CD4-positive, alpha-beta memory T cell (primary cell): ENCODE results near the gene RNF144A. TPM values are rescaled to one million over a fixed set of nuclear protein-coding genes. Genes with fewer than 3 reads are reported as not detected.

ENCODE experiments used
- CTCF ChIA-PET: fragments of 350-600 bp; sonication (Branson Sonifier 250); formaldehyde crosslinking; loops from one replicate; lab custom pipeline; 2021; ENCODE audit warnings: inconsistent platforms; ENCODE audit not compliant: partially characterized antibody; lab: Charles Lee
- POLR2A ChIA-PET: fragments of 350-600 bp; sonication (Branson Sonifier 250); formaldehyde crosslinking; loops from one replicate; lab custom pipeline; 2021; ENCODE audit not compliant: partially characterized antibody; lab: Charles Lee
- DNase-seq, 5 donors: peaks; one replicate each; pipeline versions ENCODE4 v3.0.0 to v3.0.0-alpha.2; 2020 to 2022; ENCODE audit warnings: mixed read lengths in 1 of 5
- H3K27ac ChIP-seq: one replicate; pipeline ENCODE4 v1.7.0; 2013; ENCODE audit warnings: low read depth, low read length
- H3K27me3 ChIP-seq: 2 replicates; pipeline ENCODE4 v1.7.0; 2013; ENCODE audit warnings: mild to moderate bottlenecking, low read length, moderate library complexity; ENCODE audit not compliant: insufficient read depth
- H3K36me3 ChIP-seq: 2 replicates; pipeline ENCODE4 v1.7.0; 2013; ENCODE audit warnings: mild to moderate bottlenecking, low read length, moderate library complexity; ENCODE audit not compliant: insufficient read depth
- H3K4me1 ChIP-seq: 2 replicates; pipeline ENCODE4 v1.7.0; 2013; ENCODE audit warnings: mild to moderate bottlenecking, low read length, moderate library complexity; ENCODE audit not compliant: insufficient read depth
- H3K4me3 ChIP-seq, 2 donors: one replicate each; pipeline ENCODE4 v1.7.0; 2013; ENCODE audit warnings: low read length in 2 of 2, mild to moderate bottlenecking in 1 of 2
- H3K9me3 ChIP-seq, 2 donors: one replicate each; pipeline ENCODE4 v1.7.0; 2013; ENCODE audit warnings: low read length in 2 of 2, control low read depth in 1 of 2; ENCODE audit not compliant: control insufficient read depth in 1 of 2
- H3K27ac Mint-ChIP-seq, 7 donors: one replicate each; pipeline ENCODE4 v1.8.0; 2020 to 2021; ENCODE audit warnings: mixed read lengths in 7 of 7, mild to moderate bottlenecking in 6 of 7, inconsistent platforms in 3 of 7, moderate library complexity in 3 of 7
- H3K27me3 Mint-ChIP-seq, 2 donors: one replicate each; pipeline ENCODE4 v1.8.0; 2020 to 2021; ENCODE audit warnings: mixed read lengths in 2 of 2
- H3K36me3 Mint-ChIP-seq, 2 donors: one replicate each; pipeline ENCODE4 v1.8.0; 2020 to 2021; ENCODE audit warnings: mixed read lengths in 2 of 2, inconsistent platforms in 1 of 2, mild to moderate bottlenecking in 1 of 2
- H3K4me1 Mint-ChIP-seq, 4 donors: one replicate each; pipeline ENCODE4 v1.8.0; 2020 to 2021; ENCODE audit warnings: mixed read lengths in 4 of 4, mild to moderate bottlenecking in 1 of 4
- H3K4me3 Mint-ChIP-seq, 8 donors: one replicate each; pipeline ENCODE4 v1.8.0; 2020 to 2021; ENCODE audit warnings: mixed read lengths in 8 of 8, mild to moderate bottlenecking in 7 of 8, moderate library complexity in 6 of 8, inconsistent platforms in 3 of 8
- H3K9me3 Mint-ChIP-seq, 8 donors: one replicate each; pipeline ENCODE4 v1.8.0; 2020 to 2021; ENCODE audit warnings: mixed read lengths in 8 of 8, mild to moderate bottlenecking in 5 of 8, inconsistent platforms in 3 of 8, moderate library complexity in 1 of 8
- intact Hi-C: fragments of 100-400 bp; cut with micrococcal nuclease; formaldehyde crosslinking; loops from one replicate; pipeline ENCODE4 v1.15.1; 2023
- polyA plus RNA-seq, 2 donors: library from polyadenylated mRNA; unstranded; fragments of 300-500 nt; fragmentation: Illumina TruSeq; gene quantifications; one replicate each; pipeline ENCODE4 v1.2.3, GENCODE V29; 2021
- total RNA-seq, 2 experiments: library from RNA; stranded (reverse); gene quantifications; one replicate each; pipeline ENCODE4 v1.2.3, GENCODE V29; 2021

The RNF144A gene
- total and polyA plus RNA-seq, 4 experiments from 2014 or later = 3.9 to 41.1 (median 23.8) TPM

GRCh38 chr2:6919901-6920742, 2.9 kb downstream of the RNF144A start:
- Histone ChIP-seq H3K36me3 (no peaks in the 10 kb centered on the region), H3K9me3 (no peaks in the 10 kb centered on the region), H3K4me1 (peaks cover 59% of the 10 kb centered on the region), H3K27me3 (no peaks in the 10 kb centered on the region), H3K4me3 (no peak overlapping the region), H3K27ac (no peak overlapping the region)
- H3K9me3 Mint-ChIP-seq = peaks cover 0 to 4% (median 0%) of the 10 kb centered on the region in 8 donors
- intact Hi-C loops = loop anchor here (1.0 kb wide), 1 partner anchor 27 kb away; no protein-coding TSS in a partner anchor
- peak overlapping the region in 3 of 7 donors; percentile 10 to 85 (median 53) for H3K27ac Mint-ChIP-seq
- ChIA-PET CTCF (interaction anchor here (1.3 to 5.5 kb wide), 7 partner anchors 9 to 124 kb away, joined by 4 to 50 read pairs (median 11); no protein-coding TSS in a partner anchor), POLR2A (interaction anchor here (1.0 to 4.9 kb wide), 3 partner anchors 12 to 94 kb away, joined by 3 to 54 read pairs (median 4); no protein-coding TSS in a partner anchor)
- no peak for DNase-seq
- no peaks in the 10 kb centered on the region for H3K27me3 Mint-ChIP-seq
- H3K36me3 Mint-ChIP-seq = peaks cover 5 to 10% of the 10 kb centered on the region in 2 donors
- peaks cover 39 to 79% (median 58%) of the 10 kb centered on the region in 4 donors for H3K4me1 Mint-ChIP-seq
- H3K4me3 Mint-ChIP-seq = peak overlapping the region; percentile 20 to 81 (median 72)

GRCh38 chr2:6920743-6921064, 3.5 kb downstream of the RNF144A start:
- no peak for DNase-seq
- peaks cover 7 to 10% of the 10 kb centered on the region in 2 donors for H3K36me3 Mint-ChIP-seq
- no peak overlapping the region for H3K27ac ChIP-seq
- peaks cover 60% of the 10 kb centered on the region for H3K4me1 ChIP-seq
- H3K27me3 Mint-ChIP-seq = no peaks in the 10 kb centered on the region
- H3K4me3 Mint-ChIP-seq = peak overlapping the region in 2 of 8 donors; percentile 28 to 30
- peak overlapping the region in 2 of 7 donors; percentile 53 to 58 for H3K27ac Mint-ChIP-seq
- no peaks in the 10 kb centered on the region for H3K27me3 ChIP-seq
- H3K36me3 ChIP-seq = no peaks in the 10 kb centered on the region
- H3K9me3 ChIP-seq = no peaks in the 10 kb centered on the region
- H3K4me3 ChIP-seq = no peak overlapping the region
- intact Hi-C loops = no loop called here
- peaks cover 41 to 79% (median 58%) of the 10 kb centered on the region in 4 donors for H3K4me1 Mint-ChIP-seq
- ChIA-PET POLR2A (interaction anchor here (1.1 to 4.9 kb wide), 3 partner anchors 7 to 23 kb away, joined by 3 to 54 read pairs (median 3); no protein-coding TSS in a partner anchor), CTCF (interaction anchor here (0.7 to 5.5 kb wide), 6 partner anchors 9 to 137 kb away, joined by 3 to 50 read pairs (median 10); no protein-coding TSS in a partner anchor)
- peaks cover 0 to 4% (median 0%) of the 10 kb centered on the region in 8 donors for H3K9me3 Mint-ChIP-seq

GRCh38 chr2:6921321-6921922, 4.2 kb downstream of the RNF144A start:
- CTCF ChIA-PET = interaction anchor here (0.7 to 5.5 kb wide), 7 partner anchors 8 to 136 kb away, joined by 3 to 50 read pairs (median 9); no protein-coding TSS in a partner anchor
- H3K9me3 Mint-ChIP-seq = peaks cover 0 to 4% (median 0%) of the 10 kb centered on the region in 8 donors
- peak overlapping the region in 2 of 8 donors; percentile 58 to 74 for H3K4me3 Mint-ChIP-seq
- H3K27ac ChIP-seq = no peak overlapping the region
- POLR2A ChIA-PET = interaction anchor here (0.8 to 4.9 kb wide), 5 partner anchors 8 to 25 kb away, joined by 3 to 54 read pairs (median 3); no protein-coding TSS in a partner anchor
- H3K9me3 ChIP-seq = no peaks in the 10 kb centered on the region
- no peaks in the 10 kb centered on the region for H3K27me3 Mint-ChIP-seq
- H3K36me3 ChIP-seq = no peaks in the 10 kb centered on the region
- no peaks in the 10 kb centered on the region for H3K27me3 ChIP-seq
- H3K4me1 ChIP-seq = peaks cover 65% of the 10 kb centered on the region
- H3K4me3 ChIP-seq = no peak overlapping the region
- peak overlapping the region in 4 of 7 donors; percentile 2 to 73 (median 34) for H3K27ac Mint-ChIP-seq
- intact Hi-C loops = no loop called here
- H3K36me3 Mint-ChIP-seq = peaks cover 9 to 13% of the 10 kb centered on the region in 2 donors
- H3K4me1 Mint-ChIP-seq = peaks cover 42 to 81% (median 63%) of the 10 kb centered on the region in 4 donors
- no peak for DNase-seq

GRCh38 chr2:6922201-6922656, 5.0 kb downstream of the RNF144A start:
- no peak overlapping the region for H3K27ac ChIP-seq
- H3K9me3 ChIP-seq = no peaks in the 10 kb centered on the region
- intact Hi-C loops = no loop called here
- peaks cover 45 to 87% (median 66%) of the 10 kb centered on the region in 4 donors for H3K4me1 Mint-ChIP-seq
- CTCF ChIA-PET = interaction anchor here (0.7 to 5.5 kb wide), 4 partner anchors 11 to 122 kb away, joined by 3 to 50 read pairs (median 10); no protein-coding TSS in a partner anchor
- H3K27ac Mint-ChIP-seq = peak overlapping the region in 1 of 7 donors; percentile 25
- no peaks in the 10 kb centered on the region for H3K27me3 ChIP-seq
- H3K4me3 Mint-ChIP-seq = no peak overlapping the region
- H3K36me3 Mint-ChIP-seq = peaks cover 12 to 21% of the 10 kb centered on the region in 2 donors
- H3K4me1 ChIP-seq = peaks cover 59% of the 10 kb centered on the region
- POLR2A ChIA-PET = interaction anchor here (0.8 to 4.9 kb wide), 4 partner anchors 9 to 25 kb away, joined by 3 to 54 read pairs (median 4); no protein-coding TSS in a partner anchor
- no peaks in the 10 kb centered on the region for H3K36me3 ChIP-seq
- H3K4me3 ChIP-seq = no peak overlapping the region
- no peak for DNase-seq
- peaks cover 0 to 6% (median 0%) of the 10 kb centered on the region in 8 donors for H3K9me3 Mint-ChIP-seq
- no peaks in the 10 kb centered on the region for H3K27me3 Mint-ChIP-seq

GRCh38 chr2:6923319-6923718, 6.1 kb downstream of the RNF144A start:
- POLR2A ChIA-PET = no interaction called here
- H3K4me3 Mint-ChIP-seq = no peak overlapping the region
- intact Hi-C loops = no loop called here

GRCh38 chr2:6924101-6924923, 7.1 kb downstream of the RNF144A start:
- peak overlapping the region in 6 of 7 donors; percentile 18 to 84 (median 53) for H3K27ac Mint-ChIP-seq
- peaks cover 64% of the 10 kb centered on the region for H3K4me1 ChIP-seq
- no peaks in the 10 kb centered on the region for H3K9me3 ChIP-seq
- no peak overlapping the region for H3K4me3 ChIP-seq
- peaks cover 0 to 4% (median 0%) of the 10 kb centered on the region in 8 donors for H3K9me3 Mint-ChIP-seq
- DNase-seq = no peak
- peaks cover 51 to 95% (median 73%) of the 10 kb centered on the region in 4 donors for H3K4me1 Mint-ChIP-seq
- no peaks in the 10 kb centered on the region for H3K27me3 Mint-ChIP-seq
- intact Hi-C loops = no loop called here
- peaks cover 18 to 36% of the 10 kb centered on the region in 2 donors for H3K36me3 Mint-ChIP-seq
- ChIA-PET CTCF (interaction anchor here (1.1 kb wide), 1 partner anchor 15 kb away, joined by 3 read pairs; no protein-coding TSS in a partner anchor), POLR2A (no interaction called here)
- H3K27me3 ChIP-seq = no peaks in the 10 kb centered on the region
- H3K36me3 ChIP-seq = no peaks in the 10 kb centered on the region
- peak overlapping the region in 5 of 8 donors; percentile 15 to 47 (median 31) for H3K4me3 Mint-ChIP-seq
- no peak overlapping the region for H3K27ac ChIP-seq

More at GRCh38 chr2:6923319-6923718, 6.1 kb downstream of the RNF144A start:
- DNase-seq = no peak
- Mint-ChIP-seq H3K4me1 (peaks cover 48 to 94% (median 72%) of the 10 kb centered on the region in 4 donors), H3K27me3 (no peaks in the 10 kb centered on the region), H3K27ac (no peak overlapping the region), H3K9me3 (peaks cover 0 to 6% (median under 1%) of the 10 kb centered on the region in 8 donors), H3K36me3 (peaks cover 17 to 28% of the 10 kb centered on the region in 2 donors)
- H3K9me3 ChIP-seq = no peaks in the 10 kb centered on the region
- H3K4me1 ChIP-seq = peaks cover 61% of the 10 kb centered on the region
- H3K27ac ChIP-seq = no peak overlapping the region
- CTCF ChIA-PET = interaction anchor here (1.1 to 5.5 kb wide), 3 partner anchors 14 to 121 kb away, joined by 3 to 50 read pairs (median 14); no protein-coding TSS in a partner anchor
- H3K4me3 ChIP-seq = no peak overlapping the region
- no peaks in the 10 kb centered on the region for H3K36me3 ChIP-seq
- no peaks in the 10 kb centered on the region for H3K27me3 ChIP-seq
